Measurements from ENCODE around the gene B3GNT8. TPM values are rescaled to one million over a fixed set of nuclear protein-coding genes. Genes with fewer than 3 reads are reported as not detected.
"Not testable (repeated sequence)": the region's sequence is repeated elsewhere in the genome, so short reads cannot be mapped to it uniquely, and the experiment has no call there.

B3GNT8 gene
- total RNA-seq, 1 experiment from 2014 or later, result 2.6 TPM

GRCh38 chr19:41395355-41395754 is 31.8 kb downstream of the B3GNT8 start:
- no peak for DNase-seq (ENCODE audit: low spot score)

- DNase-seq (ENCODE audit: low spot score), result no peak
Measured at GRCh38 chr19:41392775-41393174, 34.4 kb downstream of the B3GNT8 start.

- DNase-seq (ENCODE audit: low spot score), result no peak
Measured at GRCh38 chr19:41391618-41392017, 35.6 kb downstream of the B3GNT8 start.

DNA sequence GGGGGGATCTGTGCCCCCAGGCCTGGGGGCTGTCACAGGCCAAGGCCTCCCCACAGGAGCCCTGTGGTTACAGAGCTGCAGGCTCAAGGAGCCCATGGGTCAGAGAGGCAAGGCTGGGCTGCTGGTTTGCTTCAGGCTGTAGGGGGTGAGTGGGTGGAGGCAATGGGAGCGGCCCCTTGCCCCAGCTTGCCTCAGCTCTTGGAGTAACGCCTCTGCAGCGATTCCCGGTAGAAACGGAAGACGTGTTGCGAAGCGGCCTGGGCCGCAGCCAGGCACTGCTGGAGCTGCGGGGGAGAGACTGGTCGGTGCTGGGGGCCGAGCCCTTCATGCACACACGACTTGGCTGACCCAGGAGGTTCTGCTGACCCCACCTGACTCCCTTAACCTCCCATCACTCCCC is 40.7 kb downstream of the B3GNT8 start:
- DNase-seq (ENCODE audit: low spot score), result no peak

DNA sequence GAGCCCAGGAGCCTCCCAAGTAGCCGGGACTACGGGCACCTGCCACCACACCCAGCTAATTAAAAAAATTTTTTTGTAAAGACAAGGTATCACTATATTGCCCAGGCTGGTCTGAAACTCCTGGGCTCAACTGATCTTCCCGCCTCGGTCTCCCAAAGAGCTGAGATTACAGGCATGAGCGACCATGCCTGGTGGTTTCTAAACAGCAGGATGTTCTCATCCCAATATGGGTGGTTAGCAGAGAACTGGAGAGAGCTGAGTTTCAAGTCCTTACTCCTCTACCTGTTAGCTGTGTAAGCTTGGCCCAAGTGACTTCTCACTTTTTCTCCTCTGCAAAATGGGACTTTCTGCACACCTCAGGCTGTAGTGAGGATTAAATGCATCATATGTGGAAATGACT is 42.8 kb downstream of the B3GNT8 start:
- DNase-seq (ENCODE audit: low spot score), result no peak

DNA sequence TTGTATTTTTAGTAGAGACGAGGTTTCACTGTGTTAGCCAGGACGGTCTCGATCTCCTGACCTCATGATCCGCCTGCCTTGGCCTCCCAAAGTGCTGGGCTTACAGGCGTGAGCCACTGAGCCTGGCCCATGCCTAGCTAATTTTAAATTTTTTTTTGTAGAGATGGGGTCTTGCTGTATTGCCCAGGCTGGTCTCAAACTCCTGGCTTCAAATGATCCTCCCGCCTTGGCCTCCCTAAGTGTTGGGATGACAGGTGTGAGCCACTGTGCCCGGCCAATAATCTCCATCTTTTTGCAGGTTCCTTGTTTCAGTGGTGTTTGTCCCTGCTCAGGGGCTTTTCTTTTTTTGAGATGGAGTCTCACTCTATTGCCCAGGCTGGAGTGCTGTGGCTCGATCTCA is 45.6 kb downstream of the B3GNT8 start:
- not testable (repeated sequence) for DNase-seq (ENCODE audit: low spot score)

GRCh38 chr19:41377977-41378709 is 49.0 kb downstream of the B3GNT8 start:
- no peak for DNase-seq (ENCODE audit: low spot score)

DNA sequence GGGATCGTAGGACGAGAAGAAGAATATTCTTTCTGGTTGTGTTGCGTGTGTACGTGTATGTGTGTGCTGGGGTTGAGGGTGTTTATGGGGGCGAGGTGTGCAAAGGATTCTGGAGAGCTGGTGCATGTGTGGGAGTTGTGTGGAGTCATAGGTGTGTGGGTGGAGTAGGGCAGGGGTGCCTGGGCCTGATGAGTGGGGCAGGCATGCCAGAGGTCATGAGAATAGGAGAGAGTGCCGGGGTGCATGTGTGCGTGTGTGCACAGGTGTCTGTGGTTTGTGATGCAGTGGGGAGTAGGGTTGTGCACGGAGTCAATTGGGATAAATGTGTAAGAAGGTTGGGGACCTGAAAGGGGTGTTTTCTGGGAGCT is 50.2 kb downstream of the B3GNT8 start:
- DNase-seq (ENCODE audit: low spot score), result no peak

DNA sequence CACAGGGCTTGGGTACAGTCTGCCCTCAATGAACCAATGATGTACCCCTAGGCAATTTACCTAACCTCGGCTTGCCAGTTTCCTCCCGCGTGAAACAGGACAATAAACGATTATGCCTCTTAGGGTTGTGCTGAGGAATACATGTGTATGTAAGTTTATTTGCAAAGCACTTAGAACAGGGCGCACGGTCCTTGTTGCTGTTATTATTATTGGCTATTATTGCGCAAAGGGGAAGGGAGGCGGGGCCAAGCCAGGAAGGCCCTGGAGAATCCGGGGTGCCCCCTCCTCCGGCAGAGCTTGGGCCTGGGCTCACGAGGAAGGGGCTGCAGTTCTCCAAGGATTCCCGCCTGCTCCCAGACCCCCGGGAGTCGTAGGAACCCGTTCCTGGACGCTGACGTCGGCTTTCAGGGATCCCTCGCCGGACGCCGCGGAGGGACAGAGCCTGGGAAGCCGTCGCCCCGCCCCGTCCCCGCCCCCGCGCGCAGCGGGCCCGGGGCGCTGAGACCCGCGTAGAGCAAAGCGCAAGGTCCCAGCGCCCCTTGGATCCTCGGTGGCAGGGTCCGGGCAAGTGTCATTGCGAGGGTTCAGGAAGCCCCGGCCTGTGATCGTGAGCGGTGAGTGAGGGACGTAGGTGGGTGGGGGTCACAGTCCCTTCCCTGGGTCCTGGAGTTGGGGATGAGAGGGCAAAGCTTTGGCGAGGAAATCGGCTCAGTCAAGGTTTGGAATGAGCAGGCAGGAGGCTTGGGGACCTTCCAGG is 50.8 kb downstream of the B3GNT8 start, which contains the start of gene TMEM91:
Gene TMEM91 (plus strand): TSS at position 293 of the 757 bp plus-strand sequence. CDS start 1,777 bp downstream, outside the sequence.
- no peak for DNase-seq (ENCODE audit: low spot score)

Other genes starting within 250 kb of the B3GNT8 start
- 1.4 and 9.2 TPM in 2 replicates for gene CYP2S1, start 234.2 kb downstream of the B3GNT8 start, total RNA-seq (2014; rRNA removed; shearing (Covaris generic))
- gene AXL, start 208.2 kb downstream of the B3GNT8 start, total RNA-seq (2014; rRNA removed; shearing (Covaris generic)), result 418 and 457 TPM in 2 replicates
- 168 and 204 TPM in 2 replicates for gene HNRNPUL1, start 163.0 kb downstream of the B3GNT8 start, total RNA-seq (2014; rRNA removed; shearing (Covaris generic))
- gene CCDC97, start 117.2 kb downstream of the B3GNT8 start, total RNA-seq (2014; rRNA removed; shearing (Covaris generic)), result 8.3 and 8.9 TPM in 2 replicates
- gene TGFB1, start 73.5 kb downstream of the B3GNT8 start, total RNA-seq (2014; rRNA removed; shearing (Covaris generic)), result 13.6 and 18.3 TPM in 2 replicates
- gene B9D2, start 63.2 kb downstream of the B3GNT8 start, total RNA-seq (2014; rRNA removed; shearing (Covaris generic)), result 4.5 and 13.5 TPM in 2 replicates
- 0.98 and 2.1 TPM in 2 replicates for gene TMEM91, start 50.8 kb downstream of the B3GNT8 start, total RNA-seq (2014; rRNA removed; shearing (Covaris generic))
- gene EXOSC5, start 30.0 kb downstream of the B3GNT8 start, total RNA-seq (2014; rRNA removed; shearing (Covaris generic)), result 33.5 and 36.7 TPM in 2 replicates
- gene BCKDHA, start 29.6 kb downstream of the B3GNT8 start, total RNA-seq (2014; rRNA removed; shearing (Covaris generic)), result 34.9 and 45.9 TPM in 2 replicates
- gene DMAC2, start 12.5 kb upstream of the B3GNT8 start, total RNA-seq (2014; rRNA removed; shearing (Covaris generic)), result 56.3 and 66.1 TPM in 2 replicates
- gene ERICH4, start 15.8 kb upstream of the B3GNT8 start, total RNA-seq (2014; rRNA removed; shearing (Covaris generic)), result not detected in 2 replicates
- not detected in 2 replicates for gene CEACAM21, start 148.8 kb upstream of the B3GNT8 start, total RNA-seq (2014; rRNA removed; shearing (Covaris generic))
- gene CEACAM4, start 199.7 kb upstream of the B3GNT8 start, total RNA-seq (2014; rRNA removed; shearing (Covaris generic)), result not detected in 2 replicates

All from A172 (cell line).